ENCODE measurements around the gene CACNA2D4. TPM values are rescaled to one million over a fixed set of nuclear protein-coding genes. Genes with fewer than 3 reads are reported as not detected.

The CACNA2D4 gene
- total RNA-seq, 1 donor from 2014 or later = 0.45 TPM

- no peaks in the 10 kb centered on the region for H3K9me3 Mint-ChIP-seq
- DNase-seq (ENCODE audit: low spot score in 2 of 2, unreplicated experiment in 2 of 2) = no peak
- no peaks in the 10 kb centered on the region for H3K27me3 Mint-ChIP-seq (ENCODE audit: low read depth)
- H3K36me3 Mint-ChIP-seq = peaks cover 7% of the 10 kb centered on the region
- H3K4me1 Mint-ChIP-seq = peaks cover 47% of the 10 kb centered on the region
- TF ChIP-seq CTCF (IDR thresholded peaks at IDR 0.05; ENCODE audit: unreplicated experiment) = no peak
- peak overlapping the region; percentile 22 for H3K27ac Mint-ChIP-seq
- no peak overlapping the region for H3K4me3 Mint-ChIP-seq
Observed at GRCh38 chr12:1769809-1770494, 148.5 kb downstream of the CACNA2D4 start.

GRCh38 chr12:1768615-1769014 is 149.8 kb downstream of the CACNA2D4 start:
- no peaks in the 10 kb centered on the region for H3K9me3 Mint-ChIP-seq
- TF ChIP-seq CTCF (IDR thresholded peaks at IDR 0.05; ENCODE audit: unreplicated experiment) = no peak
- H3K36me3 Mint-ChIP-seq = peaks cover 7% of the 10 kb centered on the region
- no peaks in the 10 kb centered on the region for H3K27me3 Mint-ChIP-seq (ENCODE audit: low read depth)
- DNase-seq (ENCODE audit: low spot score in 2 of 2, unreplicated experiment in 2 of 2) = no peak
- H3K27ac Mint-ChIP-seq = peak overlapping the region; percentile 70
- peaks cover 50% of the 10 kb centered on the region for H3K4me1 Mint-ChIP-seq
- H3K4me3 Mint-ChIP-seq = no peak overlapping the region

- TF ChIP-seq CTCF (IDR thresholded peaks at IDR 0.05; ENCODE audit: unreplicated experiment) = no peak
- Mint-ChIP-seq H3K4me1 (peaks cover 56% of the 10 kb centered on the region), H3K36me3 (peaks cover 3% of the 10 kb centered on the region), H3K27me3 (ENCODE audit: low read depth) (no peaks in the 10 kb centered on the region), H3K27ac (peak overlapping the region; percentile 56), H3K4me3 (no peak overlapping the region), H3K9me3 (no peaks in the 10 kb centered on the region)
- DNase-seq (ENCODE audit: low spot score in 2 of 2, unreplicated experiment in 2 of 2) = no peak
Observed at GRCh38 chr12:1767407-1768090, 150.9 kb downstream of the CACNA2D4 start.

GRCh38 chr12:1766110-1766509 is 152.3 kb downstream of the CACNA2D4 start:
- H3K4me1 Mint-ChIP-seq = peaks cover 59% of the 10 kb centered on the region
- no peak for TF ChIP-seq CTCF (IDR thresholded peaks at IDR 0.05; ENCODE audit: unreplicated experiment)
- no peak overlapping the region for H3K4me3 Mint-ChIP-seq
- peak overlapping the region; percentile 54 for H3K27ac Mint-ChIP-seq
- no peak for DNase-seq (ENCODE audit: low spot score in 2 of 2, unreplicated experiment in 2 of 2)
- H3K36me3 Mint-ChIP-seq = peaks cover 5% of the 10 kb centered on the region
- no peaks in the 10 kb centered on the region for H3K9me3 Mint-ChIP-seq
- H3K27me3 Mint-ChIP-seq (ENCODE audit: low read depth) = no peaks in the 10 kb centered on the region

GRCh38 chr12:1763153-1763552 is 155.3 kb downstream of the CACNA2D4 start:
- no peak for DNase-seq (ENCODE audit: low spot score in 2 of 2, unreplicated experiment in 2 of 2)
- Mint-ChIP-seq H3K4me3 (no peak overlapping the region), H3K27ac (peak overlapping the region; percentile 84), H3K4me1 (peaks cover 53% of the 10 kb centered on the region), H3K36me3 (peaks cover 7% of the 10 kb centered on the region), H3K9me3 (no peaks in the 10 kb centered on the region), H3K27me3 (ENCODE audit: low read depth) (no peaks in the 10 kb centered on the region)
- TF ChIP-seq CTCF (IDR thresholded peaks at IDR 0.05; ENCODE audit: unreplicated experiment) = no peak
